ENCODE data around the gene ARID3B. TPM values are rescaled to one million over a fixed set of nuclear protein-coding genes. Genes with fewer than 3 reads are reported as not detected.
"Not testable (repeated sequence)": the region's sequence is repeated elsewhere in the genome, so short reads cannot be mapped to it uniquely, and the experiment has no call there.

Gene ARID3B
- total and polyA plus RNA-seq, 2 donors (not counting 1 experiment from before 2014, with no cell fraction given) = 0.72 to 0.99 TPM

DNA sequence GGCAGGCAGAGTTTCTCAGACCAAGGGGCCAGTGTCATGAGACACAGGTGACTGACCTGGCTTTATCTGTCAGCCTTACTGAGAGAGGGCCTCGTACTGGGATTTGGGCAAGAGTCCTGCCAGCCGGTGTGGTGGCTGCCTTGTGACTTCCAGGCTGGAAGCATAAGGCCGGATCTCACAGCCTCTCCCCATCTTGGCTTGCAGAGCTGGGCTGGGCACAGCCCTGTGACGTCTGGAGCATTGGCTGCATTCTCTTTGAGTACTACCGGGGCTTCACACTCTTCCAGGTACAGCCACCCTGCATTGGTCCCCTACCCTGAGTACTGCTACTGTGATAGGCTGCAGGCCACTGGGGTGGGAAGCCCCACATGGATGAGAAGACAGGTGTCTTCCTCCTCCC is 86.7 kb downstream of the ARID3B start:
- H4K20me1 ChIP-seq (ENCODE audit: control insufficient read depth, extremely low read depth, insufficient read depth, low read length) = peaks cover 2% of the 10 kb centered on the region
- no peaks in the 10 kb centered on the region for H3K79me2 ChIP-seq (ENCODE audit: control insufficient read depth, insufficient read depth, low read length)
- no peak overlapping the region for H3K4me3 ChIP-seq (replicated peaks in 1 of 4; ENCODE audit: control extremely low read depth in 1 of 4, insufficient read depth in 1 of 4, low read depth in 3 of 4, low read length in 4 of 4)
- H3K27me3 ChIP-seq (ENCODE audit: control insufficient read depth, insufficient read depth, low read length) = no peaks in the 10 kb centered on the region
- H3K36me3 ChIP-seq (ENCODE audit: control insufficient read depth, insufficient read depth, low read length) = peaks cover 52% of the 10 kb centered on the region
- H3K9me3 ChIP-seq (ENCODE audit: control insufficient read depth, insufficient read depth, low read depth, low read length) = no peaks in the 10 kb centered on the region
- TF ChIP-seq, protein P1, sequence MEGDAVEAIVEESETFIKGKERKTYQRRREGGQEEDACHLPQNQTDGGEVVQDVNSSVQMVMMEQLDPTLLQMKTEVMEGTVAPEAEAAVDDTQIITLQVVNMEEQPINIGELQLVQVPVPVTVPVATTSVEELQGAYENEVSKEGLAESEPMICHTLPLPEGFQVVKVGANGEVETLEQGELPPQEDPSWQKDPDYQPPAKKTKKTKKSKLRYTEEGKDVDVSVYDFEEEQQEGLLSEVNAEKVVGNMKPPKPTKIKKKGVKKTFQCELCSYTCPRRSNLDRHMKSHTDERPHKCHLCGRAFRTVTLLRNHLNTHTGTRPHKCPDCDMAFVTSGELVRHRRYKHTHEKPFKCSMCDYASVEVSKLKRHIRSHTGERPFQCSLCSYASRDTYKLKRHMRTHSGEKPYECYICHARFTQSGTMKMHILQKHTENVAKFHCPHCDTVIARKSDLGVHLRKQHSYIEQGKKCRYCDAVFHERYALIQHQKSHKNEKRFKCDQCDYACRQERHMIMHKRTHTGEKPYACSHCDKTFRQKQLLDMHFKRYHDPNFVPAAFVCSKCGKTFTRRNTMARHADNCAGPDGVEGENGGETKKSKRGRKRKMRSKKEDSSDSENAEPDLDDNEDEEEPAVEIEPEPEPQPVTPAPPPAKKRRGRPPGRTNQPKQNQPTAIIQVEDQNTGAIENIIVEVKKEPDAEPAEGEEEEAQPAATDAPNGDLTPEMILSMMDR (conservative IDR thresholded peaks at IDR 0.05 in 1 of 2, IDR thresholded peaks at IDR 0.05 in 1 of 2; ENCODE audit: low read depth in 1 of 2, low read length in 2 of 2) = no peak
- no peak for TF ChIP-seq EZH2 (IDR thresholded peaks at IDR 0.05; ENCODE audit: low read length, missing control alignments)
- H2AFZ ChIP-seq (ENCODE audit: low read length) = no peak overlapping the region
- no peaks in the 10 kb centered on the region for H3K4me1 ChIP-seq (ENCODE audit: control insufficient read depth, extremely low read depth, insufficient read depth, low read length)
- no peak overlapping the region for H3K27ac ChIP-seq (ENCODE audit: insufficient read depth, low read length)
- no peak for DNase-seq (ENCODE audit: low read depth in 2 of 2)
- H3K4me2 ChIP-seq (ENCODE audit: extremely low read depth, insufficient read depth, low read length) = no peak overlapping the region
- H3K9ac ChIP-seq (ENCODE audit: insufficient read depth, low read length) = no peak overlapping the region

DNA sequence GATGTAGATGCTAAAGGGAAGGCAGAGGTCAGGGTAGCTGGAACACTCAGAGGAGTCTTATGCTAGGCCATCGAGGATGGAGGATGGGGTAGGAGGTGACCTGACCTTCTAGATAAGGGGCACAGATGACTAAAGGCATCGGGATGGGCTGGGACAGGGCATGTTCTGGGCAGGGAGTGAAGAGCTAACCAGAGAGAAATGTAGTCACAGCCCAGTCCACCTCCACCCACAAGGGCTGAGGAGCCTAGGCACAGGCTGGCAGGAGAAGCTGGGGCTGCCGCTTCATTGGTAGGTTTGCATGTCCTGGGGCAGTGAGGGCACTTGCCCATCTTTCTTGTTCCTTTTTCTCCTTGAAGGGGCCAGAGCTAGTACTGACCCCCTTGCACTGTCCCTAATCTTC is 87.2 kb downstream of the ARID3B start:
- DNase-seq (ENCODE audit: low read depth in 2 of 2) = no peak
- Histone ChIP-seq H2AFZ (ENCODE audit: low read length) (no peak overlapping the region), H3K9ac (ENCODE audit: insufficient read depth, low read length) (no peak overlapping the region), H4K20me1 (ENCODE audit: control insufficient read depth, extremely low read depth, insufficient read depth, low read length) (peaks cover 2% of the 10 kb centered on the region), H3K4me2 (ENCODE audit: extremely low read depth, insufficient read depth, low read length) (no peak overlapping the region), H3K27me3 (ENCODE audit: control insufficient read depth, insufficient read depth, low read length) (no peaks in the 10 kb centered on the region), H3K9me3 (ENCODE audit: control insufficient read depth, insufficient read depth, low read depth, low read length) (no peaks in the 10 kb centered on the region), H3K27ac (ENCODE audit: insufficient read depth, low read length) (no peak overlapping the region), H3K4me3 (replicated peaks in 1 of 4; ENCODE audit: control extremely low read depth in 1 of 4, insufficient read depth in 1 of 4, low read depth in 3 of 4, low read length in 4 of 4) (no peak overlapping the region), H3K79me2 (ENCODE audit: control insufficient read depth, insufficient read depth, low read length) (no peaks in the 10 kb centered on the region), H3K4me1 (ENCODE audit: control insufficient read depth, extremely low read depth, insufficient read depth, low read length) (no peaks in the 10 kb centered on the region), H3K36me3 (ENCODE audit: control insufficient read depth, insufficient read depth, low read length) (peaks cover 52% of the 10 kb centered on the region)
- no peak for TF ChIP-seq EZH2 (IDR thresholded peaks at IDR 0.05; ENCODE audit: low read length, missing control alignments)
- TF ChIP-seq, protein P1 (conservative IDR thresholded peaks at IDR 0.05 in 1 of 2, IDR thresholded peaks at IDR 0.05 in 1 of 2; ENCODE audit: low read depth in 1 of 2, low read length in 2 of 2) = no peak

DNA sequence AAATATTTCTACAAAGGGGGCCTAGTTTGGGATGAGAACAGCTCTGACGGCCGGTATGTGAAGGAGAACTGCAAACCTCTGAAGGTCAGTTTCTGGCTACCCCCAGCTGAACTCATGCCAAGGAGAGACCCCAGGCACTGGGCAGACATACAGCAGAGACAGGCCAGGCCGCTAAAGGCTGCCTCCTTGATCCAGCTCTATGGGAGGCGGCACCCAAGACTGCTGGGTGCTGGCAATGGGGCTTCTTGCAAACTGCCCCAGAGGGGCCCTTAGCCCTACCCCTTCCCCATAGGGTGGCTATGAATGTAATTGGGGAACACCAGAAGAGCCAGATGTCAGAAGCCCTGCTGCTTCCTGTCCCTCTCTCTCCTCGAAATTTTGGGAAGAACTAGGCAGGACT is 87.9 kb downstream of the ARID3B start:
- Histone ChIP-seq H3K79me2 (ENCODE audit: control insufficient read depth, insufficient read depth, low read length) (no peaks in the 10 kb centered on the region), H3K4me3 (replicated peaks in 1 of 4; ENCODE audit: control extremely low read depth in 1 of 4, insufficient read depth in 1 of 4, low read depth in 3 of 4, low read length in 4 of 4) (no peak overlapping the region), H3K9me3 (ENCODE audit: control insufficient read depth, insufficient read depth, low read depth, low read length) (no peaks in the 10 kb centered on the region), H4K20me1 (ENCODE audit: control insufficient read depth, extremely low read depth, insufficient read depth, low read length) (peaks cover 2% of the 10 kb centered on the region), H3K36me3 (ENCODE audit: control insufficient read depth, insufficient read depth, low read length) (peaks cover 48% of the 10 kb centered on the region), H3K27me3 (ENCODE audit: control insufficient read depth, insufficient read depth, low read length) (no peaks in the 10 kb centered on the region), H3K27ac (ENCODE audit: insufficient read depth, low read length) (no peak overlapping the region), H3K4me2 (ENCODE audit: extremely low read depth, insufficient read depth, low read length) (no peak overlapping the region), H3K9ac (ENCODE audit: insufficient read depth, low read length) (no peak overlapping the region), H2AFZ (ENCODE audit: low read length) (no peak overlapping the region), H3K4me1 (ENCODE audit: control insufficient read depth, extremely low read depth, insufficient read depth, low read length) (no peaks in the 10 kb centered on the region)
- DNase-seq (ENCODE audit: low read depth in 2 of 2) = no peak
- TF ChIP-seq, protein P1 (conservative IDR thresholded peaks at IDR 0.05 in 1 of 2, IDR thresholded peaks at IDR 0.05 in 1 of 2; ENCODE audit: low read depth in 1 of 2, low read length in 2 of 2) = no peak
- no peak for TF ChIP-seq EZH2 (IDR thresholded peaks at IDR 0.05; ENCODE audit: low read length, missing control alignments)

DNA sequence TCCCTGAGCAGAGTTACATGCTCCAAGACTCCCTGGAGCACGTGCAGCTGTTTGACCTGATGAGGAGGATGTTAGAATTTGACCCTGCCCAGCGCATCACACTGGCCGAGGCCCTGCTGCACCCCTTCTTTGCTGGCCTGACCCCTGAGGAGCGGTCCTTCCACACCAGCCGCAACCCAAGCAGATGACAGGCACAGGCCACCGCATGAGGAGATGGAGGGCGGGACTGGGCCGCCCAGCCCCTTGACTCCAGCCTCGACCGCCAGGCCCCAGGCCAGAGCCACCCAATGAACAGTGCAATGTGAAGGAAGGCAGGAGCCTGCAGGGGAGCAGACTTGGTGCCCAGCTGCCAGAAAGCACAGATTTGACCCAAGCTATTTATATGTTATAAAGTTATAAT is 88.7 kb downstream of the ARID3B start:
- not testable (repeated sequence) for H3K9ac ChIP-seq (ENCODE audit: insufficient read depth, low read length); H3K4me1 ChIP-seq (ENCODE audit: control insufficient read depth, extremely low read depth, insufficient read depth, low read length); DNase-seq (ENCODE audit: low read depth in 2 of 2); H3K79me2 ChIP-seq (ENCODE audit: control insufficient read depth, insufficient read depth, low read length); H3K4me2 ChIP-seq (ENCODE audit: extremely low read depth, insufficient read depth, low read length); H3K4me3 ChIP-seq (replicated peaks in 1 of 4; ENCODE audit: control extremely low read depth in 1 of 4, insufficient read depth in 1 of 4, low read depth in 3 of 4, low read length in 4 of 4); H3K27ac ChIP-seq (ENCODE audit: insufficient read depth, low read length); H3K27me3 ChIP-seq (ENCODE audit: control insufficient read depth, insufficient read depth, low read length); H3K9me3 ChIP-seq (ENCODE audit: control insufficient read depth, insufficient read depth, low read depth, low read length); H2AFZ ChIP-seq (ENCODE audit: low read length); H4K20me1 ChIP-seq (ENCODE audit: control insufficient read depth, extremely low read depth, insufficient read depth, low read length)
- peaks cover 46% of the 10 kb centered on the region for H3K36me3 ChIP-seq (ENCODE audit: control insufficient read depth, insufficient read depth, low read length)
